ENCODE measurements around the gene CDHR2. TPM values are rescaled to one million over a fixed set of nuclear protein-coding genes. Genes with fewer than 3 reads are reported as not detected.
"Not testable (repeated sequence)": the region's sequence is repeated elsewhere in the genome, so short reads cannot be mapped to it uniquely, and the experiment has no call there.

Gene CDHR2
- total RNA-seq, 1 donor from 2014 or later, result under 0.01 TPM

DNA sequence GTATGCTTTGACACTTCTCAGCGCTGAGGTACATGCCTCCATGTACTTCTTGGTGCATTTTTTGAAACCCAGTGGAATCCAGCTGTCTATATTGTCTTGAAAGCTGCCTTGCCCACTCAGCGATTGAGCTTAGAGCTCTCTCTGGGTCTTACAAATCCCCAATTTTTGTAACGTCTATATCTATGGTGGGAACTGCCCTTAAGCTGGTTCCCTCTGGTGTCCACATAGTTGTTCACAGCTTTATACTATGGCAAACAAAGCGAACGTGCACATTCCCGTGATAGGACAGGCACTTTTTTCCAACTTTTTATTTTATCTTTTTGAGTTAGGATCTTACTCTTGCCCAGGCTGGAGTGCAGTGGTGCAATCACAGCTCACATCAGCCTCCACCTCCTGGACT is 20.9 kb downstream of the CDHR2 start:
- peak in 1 of 2 donors; percentile 24 for DNase-seq (ENCODE audit: low read depth in 2 of 2)

DNA sequence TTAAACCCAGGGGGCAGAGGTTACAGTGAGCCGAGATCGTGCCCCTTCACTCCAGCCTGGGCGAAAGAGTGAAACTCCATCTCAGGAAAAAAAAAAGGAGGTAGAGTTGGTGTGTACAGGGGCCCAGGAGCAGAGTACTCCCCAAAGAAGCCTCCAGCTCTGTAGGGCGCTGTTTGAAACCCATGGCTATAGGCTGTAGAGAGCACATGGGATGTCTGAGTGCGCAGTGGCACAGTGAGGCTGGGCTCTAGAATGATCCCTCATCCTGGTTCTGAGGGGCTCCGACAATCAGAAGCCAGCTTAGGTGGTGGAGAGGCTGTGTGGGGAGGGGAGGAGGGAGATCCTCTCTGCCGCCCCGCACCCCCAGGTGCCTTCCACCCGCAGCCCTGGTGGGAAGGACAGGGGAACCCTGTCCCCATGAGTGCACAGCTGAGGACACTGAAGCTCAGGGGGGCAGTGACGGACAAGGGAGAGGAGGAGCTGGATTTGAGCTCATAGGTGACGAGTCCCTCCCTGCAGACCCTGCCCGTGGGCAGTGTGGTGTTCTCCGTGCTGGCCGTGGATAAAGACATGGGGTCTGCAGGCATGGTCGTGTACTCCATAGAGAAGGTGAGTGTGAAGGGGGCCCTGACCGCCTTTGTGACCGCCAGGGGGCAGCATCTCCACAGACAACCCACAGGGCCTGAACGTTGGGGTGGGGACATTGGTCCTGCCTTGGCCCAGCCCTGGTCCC is 24.6 kb downstream of the CDHR2 start:
- DNase-seq (ENCODE audit: low read depth in 2 of 2), result peak in 1 of 2 donors; percentile 61

DNA sequence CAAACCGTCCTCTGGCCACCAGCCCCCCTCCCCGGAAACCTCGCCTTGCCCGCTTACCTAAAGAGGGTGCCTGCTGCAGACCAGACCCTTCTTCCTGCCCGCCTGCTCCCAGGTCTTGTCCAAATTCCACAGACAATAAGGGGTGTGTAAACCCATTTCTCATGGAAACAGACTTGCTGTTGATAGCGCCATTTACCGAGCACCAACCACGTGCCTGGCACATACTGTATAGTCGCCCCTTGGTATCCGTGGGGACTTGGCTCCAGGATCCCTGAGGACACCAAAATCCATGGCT is 25.1 kb downstream of the CDHR2 start:
- no peak for DNase-seq (ENCODE audit: low read depth in 2 of 2)

DNA sequence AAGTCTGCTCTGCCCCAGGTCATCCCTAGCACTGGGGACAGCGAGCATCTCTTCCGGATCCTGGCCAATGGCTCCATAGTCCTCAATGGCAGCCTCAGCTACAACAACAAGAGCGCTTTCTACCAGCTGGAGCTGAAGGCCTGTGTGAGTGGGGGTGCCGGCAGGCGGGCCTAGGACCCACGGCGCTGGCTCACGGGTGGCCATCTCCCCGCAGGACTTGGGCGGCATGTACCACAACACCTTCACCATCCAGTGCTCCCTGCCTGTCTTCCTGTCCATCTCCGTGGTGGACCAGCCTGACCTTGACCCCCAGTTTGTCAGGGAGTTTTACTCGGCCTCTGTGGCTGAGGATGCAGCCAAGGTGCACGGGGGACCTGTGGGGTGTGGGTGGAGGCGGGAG is 25.9 kb downstream of the CDHR2 start:
- no peak for DNase-seq (ENCODE audit: low read depth in 2 of 2)

DNA sequence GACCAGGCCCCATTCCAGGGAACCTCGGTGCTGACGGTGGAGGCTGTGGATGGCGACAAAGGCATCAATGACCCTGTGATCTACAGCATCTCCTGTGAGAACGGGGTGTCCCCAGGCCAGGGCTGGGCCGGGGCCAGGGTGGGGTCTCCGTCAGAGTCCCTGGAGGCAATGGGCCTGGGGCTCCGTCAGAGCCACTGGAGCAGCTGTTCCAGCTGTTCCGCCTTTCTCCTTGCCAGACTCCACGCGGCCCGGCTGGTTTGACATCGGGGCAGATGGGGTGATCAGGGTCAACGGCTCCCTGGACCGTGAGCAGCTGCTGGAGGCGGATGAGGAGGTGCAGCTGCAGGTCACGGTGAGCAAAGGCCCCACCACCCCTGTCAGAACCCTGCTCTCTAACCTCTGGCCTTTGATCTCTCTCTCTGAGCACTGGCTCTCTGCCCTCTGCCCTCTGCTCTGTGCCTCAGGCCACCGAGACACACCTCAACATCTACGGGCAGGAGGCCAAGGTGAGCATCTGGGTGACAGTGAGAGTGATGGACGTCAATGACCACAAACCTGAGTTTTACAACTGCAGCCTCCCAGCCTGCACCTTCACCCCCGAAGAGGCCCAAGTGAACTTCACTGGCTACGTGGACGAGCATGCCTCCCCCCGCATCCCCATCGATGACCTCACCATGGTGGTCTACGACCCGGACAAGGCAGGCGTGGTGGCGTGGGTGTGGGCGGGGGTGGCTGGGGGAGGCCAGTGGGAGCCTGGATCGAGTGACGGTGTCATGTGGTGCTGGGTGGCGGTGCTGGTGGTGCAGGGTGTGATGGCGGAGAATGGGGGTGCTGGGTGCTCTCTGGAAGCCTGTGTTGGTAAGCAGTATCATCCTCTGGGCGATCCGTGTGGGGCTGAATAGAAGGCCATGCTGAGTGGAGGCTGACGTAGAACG is 26.6 kb downstream of the CDHR2 start:
- no peak for DNase-seq (ENCODE audit: low read depth in 2 of 2)

DNA sequence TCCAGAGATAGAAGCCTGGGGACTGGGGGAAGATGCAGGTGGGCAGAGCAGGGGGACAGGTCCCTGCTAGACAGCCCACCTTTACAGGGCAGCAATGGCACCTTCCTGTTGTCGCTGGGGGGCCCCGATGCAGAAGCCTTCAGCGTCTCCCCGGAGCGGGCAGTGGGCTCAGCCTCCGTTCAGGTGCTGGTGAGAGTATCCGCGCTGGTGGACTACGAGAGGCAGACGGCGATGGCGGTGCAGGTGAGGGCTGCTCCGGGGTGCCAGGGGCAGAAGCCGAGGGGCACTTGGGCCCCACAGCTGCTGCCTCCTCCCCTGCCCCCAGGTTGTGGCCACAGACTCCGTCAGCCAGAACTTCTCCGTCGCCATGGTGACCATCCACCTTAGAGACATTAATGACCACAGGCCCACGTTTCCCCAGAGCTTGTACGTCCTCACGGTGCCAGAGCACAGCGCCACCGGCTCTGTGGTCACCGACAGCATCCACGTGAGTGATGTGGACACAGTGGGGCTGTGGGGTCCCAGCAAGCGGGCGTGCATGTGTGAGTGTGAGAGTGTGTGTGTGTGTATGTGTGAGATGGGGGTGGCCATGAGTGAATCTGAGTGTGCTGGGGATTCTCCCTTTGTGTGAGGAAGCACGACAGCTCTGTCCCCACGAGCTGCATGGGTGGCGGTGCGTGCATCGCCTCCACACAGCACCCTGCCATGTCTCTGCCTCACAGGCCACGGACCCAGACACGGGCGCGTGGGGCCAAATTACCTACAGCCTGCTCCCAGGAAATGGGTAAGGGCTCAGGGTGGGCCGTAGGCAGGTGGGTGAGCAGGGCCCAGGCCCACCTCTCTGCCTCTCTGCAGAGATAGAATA is 28.4 kb downstream of the CDHR2 start:
- no peak for DNase-seq (ENCODE audit: low read depth in 2 of 2)

DNA sequence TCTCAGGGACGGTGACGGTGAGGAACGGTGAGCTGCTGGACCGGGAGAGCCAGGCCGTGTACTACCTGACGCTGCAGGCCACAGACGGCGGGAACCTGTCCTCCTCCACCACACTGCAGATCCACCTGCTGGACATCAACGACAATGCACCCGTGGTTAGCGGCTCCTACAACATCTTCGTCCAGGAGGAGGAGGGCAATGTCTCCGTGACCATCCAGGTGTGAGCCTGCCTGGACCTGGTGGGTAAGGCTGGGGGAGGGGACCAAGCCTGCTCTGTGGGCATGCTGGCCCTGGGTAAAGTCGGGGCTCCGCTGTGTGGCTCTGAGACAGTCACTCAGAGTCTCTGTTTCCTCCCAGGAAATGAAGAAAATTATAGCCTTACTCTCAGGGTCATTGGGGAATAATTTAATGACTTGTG is 29.3 kb downstream of the CDHR2 start:
- DNase-seq (ENCODE audit: low read depth in 2 of 2), result peak; percentile 48 to 66

DNA sequence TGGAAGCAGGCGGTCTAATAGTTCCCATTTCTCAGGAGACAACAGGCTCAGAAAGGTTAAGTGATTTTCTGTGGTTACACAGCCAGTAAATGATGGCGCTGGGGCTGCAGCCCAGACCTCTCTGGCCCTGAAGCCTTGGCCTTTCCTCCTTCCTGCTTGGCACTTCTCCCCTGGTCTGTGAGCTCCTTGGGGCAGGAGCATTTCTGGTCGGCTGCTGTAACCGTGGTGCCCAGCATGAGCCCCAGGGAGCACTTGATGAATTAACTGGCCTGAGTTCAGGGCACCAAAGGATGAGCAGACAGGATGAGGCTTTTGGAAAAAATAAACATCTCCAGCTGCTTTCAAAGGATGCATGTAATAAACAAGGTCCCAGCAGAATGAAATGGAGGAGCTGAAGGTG is 30.2 kb downstream of the CDHR2 start:
- DNase-seq (ENCODE audit: low read depth in 2 of 2), result no peak

DNA sequence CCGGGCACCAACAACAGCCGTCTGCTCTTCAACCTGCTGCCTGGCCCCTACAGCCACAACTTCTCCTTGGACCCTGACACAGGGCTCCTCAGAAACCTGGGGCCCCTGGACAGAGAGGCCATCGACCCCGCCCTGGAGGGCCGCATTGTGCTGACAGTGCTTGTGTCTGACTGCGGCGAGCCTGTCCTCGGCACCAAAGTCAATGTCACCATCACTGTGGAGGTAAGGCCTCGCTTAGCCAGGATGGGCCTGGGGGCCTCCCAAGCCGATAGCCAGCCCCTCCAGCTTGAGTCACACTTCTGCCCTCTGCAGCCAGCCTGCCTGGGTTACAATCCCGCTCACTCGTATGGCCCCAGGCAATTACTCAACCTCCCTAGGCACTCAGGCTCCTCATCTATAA is 32.2 kb downstream of the CDHR2 start:
- no peak for DNase-seq (ENCODE audit: low read depth in 2 of 2)

DNA sequence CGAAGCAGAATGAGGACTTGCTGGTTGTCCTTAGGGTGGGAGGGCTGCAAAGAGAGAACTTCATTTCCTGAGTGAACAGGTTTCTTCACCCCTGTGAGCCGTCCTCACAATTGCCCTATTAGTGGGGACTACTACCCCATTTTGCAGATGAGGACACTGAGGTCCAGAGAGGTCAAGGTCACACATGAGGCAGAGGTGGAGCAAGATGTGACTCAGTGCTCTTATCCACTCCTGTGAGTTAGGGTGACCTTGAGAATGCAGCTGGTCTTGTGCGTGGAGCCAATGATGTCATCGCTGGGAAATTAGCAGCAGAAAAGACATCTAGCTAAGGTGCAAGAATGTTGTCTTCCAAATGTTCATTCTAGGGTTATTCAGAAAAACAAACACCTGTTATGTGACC is 33.9 kb downstream of the CDHR2 start:
- no peak for DNase-seq (ENCODE audit: low read depth in 2 of 2)

DNA sequence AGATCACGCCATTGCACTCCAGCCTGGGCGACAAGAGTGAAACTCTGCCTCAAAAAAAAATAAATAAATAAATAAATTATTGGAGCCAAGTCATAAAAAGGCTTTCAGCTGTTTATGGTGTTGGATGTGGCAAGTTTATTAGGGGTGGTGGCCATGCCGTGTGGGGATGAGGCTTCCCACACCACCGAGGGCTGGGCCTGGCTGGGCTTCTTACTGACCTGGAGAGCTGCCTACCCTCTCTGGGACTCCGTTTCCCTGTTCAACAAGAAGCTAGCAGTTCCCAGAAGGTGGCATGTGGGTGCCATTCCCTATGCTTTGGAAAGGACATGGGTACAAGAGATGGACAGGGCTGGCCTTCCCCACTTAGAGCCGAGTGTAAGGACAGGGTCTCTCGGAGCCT is 38.3 kb downstream of the CDHR2 start:
- no peak for DNase-seq (ENCODE audit: low read depth in 2 of 2)

DNA sequence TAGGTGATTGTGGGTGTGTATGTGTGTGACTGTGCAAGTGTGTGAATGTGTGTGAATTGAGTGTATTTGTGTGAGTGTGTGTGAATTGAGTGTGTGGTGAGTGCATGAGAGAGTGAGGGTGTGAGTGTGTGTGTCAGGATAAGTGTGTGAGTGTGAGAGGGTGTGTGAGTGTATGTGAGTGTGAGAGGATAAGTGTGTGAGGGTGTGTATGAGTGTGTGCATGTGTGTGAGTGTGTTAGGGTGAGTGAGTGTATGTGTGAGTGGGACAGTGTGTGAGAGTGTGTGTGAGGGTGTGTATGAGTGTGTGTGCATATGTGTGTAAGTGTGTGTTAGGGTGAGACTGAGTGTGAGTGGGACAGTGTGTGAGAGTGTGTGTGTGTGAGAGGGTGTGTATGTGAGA is 39.2 kb downstream of the CDHR2 start:
- no peak for DNase-seq (ENCODE audit: low read depth in 2 of 2)

DNA sequence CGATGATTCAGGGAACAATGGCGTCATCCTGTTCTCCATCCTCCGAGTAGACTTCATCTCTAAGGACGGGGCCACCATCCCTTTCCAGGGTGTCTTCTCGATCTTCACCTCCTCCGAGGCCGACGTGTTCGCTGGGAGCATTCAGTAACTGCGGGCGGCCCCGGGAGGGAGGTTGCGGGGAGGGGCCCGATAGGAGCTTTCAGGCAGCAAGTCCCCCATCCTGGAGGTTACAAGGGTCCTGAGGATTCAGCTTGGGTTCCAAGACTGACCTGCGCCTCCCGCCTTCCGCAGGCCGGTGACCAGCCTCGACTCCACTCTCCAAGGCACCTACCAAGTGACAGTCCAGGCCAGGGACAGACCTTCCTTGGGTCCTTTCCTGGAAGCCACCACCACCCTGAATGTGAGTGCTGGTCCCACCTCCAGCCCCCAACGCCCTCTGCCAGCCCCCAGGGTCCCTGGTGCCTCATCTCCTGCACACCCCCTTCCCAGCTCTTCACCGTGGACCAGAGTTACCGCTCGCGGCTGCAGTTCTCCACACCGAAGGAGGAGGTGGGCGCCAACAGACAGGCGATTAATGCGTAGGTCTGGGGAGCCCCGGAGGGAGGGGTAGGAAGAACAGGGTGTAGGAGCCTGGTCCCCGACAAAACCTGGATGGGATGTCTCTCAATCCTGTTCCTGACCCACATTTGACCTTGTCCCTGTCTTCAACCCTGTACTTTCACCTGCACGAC is 40.1 kb downstream of the CDHR2 start:
- DNase-seq (ENCODE audit: low read depth in 2 of 2), result no peak

DNA sequence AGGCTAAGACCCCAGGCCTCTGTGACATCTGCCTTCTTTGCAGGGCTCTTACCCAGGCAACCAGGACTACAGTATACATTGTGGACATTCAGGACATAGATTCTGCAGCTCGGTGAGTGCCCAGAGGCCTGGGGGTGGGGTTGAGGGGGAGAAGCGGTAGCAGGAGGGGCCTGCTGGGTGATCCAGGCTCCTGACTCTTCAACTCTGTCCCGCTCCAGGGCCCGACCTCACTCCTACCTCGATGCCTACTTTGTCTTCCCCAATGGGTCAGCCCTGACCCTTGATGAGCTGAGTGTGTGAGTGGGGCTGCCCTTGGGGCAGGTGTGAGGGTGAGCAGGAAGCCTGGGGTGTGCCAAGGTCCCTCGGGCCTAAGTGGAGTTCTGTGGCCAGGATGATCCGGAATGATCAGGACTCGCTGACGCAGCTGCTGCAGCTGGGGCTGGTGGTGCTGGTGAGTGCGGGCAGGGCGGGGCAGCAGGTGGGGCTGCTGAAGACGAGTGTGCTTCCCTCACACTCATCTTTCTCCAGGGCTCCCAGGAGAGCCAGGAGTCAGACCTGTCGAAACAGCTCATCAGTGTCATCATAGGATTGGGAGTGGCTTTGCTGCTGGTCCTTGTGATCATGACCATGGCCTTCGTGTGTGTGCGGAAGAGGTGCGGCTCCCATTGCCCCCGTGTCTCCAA is 41.0 kb downstream of the CDHR2 start:
- DNase-seq (ENCODE audit: low read depth in 2 of 2), result no peak

DNA sequence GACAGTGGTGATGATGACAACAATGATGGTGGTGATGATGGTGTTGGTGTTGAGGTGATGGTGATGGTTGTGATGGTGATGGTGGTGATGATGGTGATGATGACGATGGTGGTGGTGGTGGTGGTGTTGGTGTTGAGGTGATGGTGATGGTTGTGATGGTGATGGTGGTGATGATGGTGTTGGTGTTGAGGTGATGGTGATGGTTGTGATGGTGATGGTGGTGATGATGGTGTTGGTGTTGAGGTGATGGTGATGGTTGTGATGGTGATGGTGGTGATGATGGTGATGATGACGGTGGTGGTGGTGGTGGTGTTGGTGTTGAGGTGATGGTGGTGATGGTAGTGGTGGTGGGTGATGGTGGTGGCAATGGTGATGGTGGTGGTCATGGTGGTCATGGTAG is 42.5 kb downstream of the CDHR2 start:
- DNase-seq (ENCODE audit: low read depth in 2 of 2), result not testable (repeated sequence)

DNA sequence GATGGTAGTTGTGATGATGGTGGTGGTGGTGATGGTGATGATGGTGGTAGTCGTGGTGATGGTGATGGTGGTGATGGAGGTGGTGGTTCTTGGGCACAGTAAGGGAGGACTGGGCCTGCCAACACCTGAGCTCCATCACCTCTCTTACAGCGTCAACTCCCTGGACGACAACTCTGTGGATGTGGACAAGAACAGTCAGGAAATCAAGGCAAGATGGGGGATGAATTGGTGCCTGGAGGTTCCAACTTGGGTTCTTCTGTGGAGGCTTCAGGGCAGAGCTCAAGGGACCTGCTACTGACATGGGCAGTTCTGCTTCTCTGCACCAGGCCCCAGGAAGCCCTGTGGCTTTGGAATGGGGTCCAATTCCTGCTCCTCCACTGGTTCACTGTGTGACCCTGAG is 43.4 kb downstream of the CDHR2 start:
- no peak for DNase-seq (ENCODE audit: low read depth in 2 of 2)

DNA sequence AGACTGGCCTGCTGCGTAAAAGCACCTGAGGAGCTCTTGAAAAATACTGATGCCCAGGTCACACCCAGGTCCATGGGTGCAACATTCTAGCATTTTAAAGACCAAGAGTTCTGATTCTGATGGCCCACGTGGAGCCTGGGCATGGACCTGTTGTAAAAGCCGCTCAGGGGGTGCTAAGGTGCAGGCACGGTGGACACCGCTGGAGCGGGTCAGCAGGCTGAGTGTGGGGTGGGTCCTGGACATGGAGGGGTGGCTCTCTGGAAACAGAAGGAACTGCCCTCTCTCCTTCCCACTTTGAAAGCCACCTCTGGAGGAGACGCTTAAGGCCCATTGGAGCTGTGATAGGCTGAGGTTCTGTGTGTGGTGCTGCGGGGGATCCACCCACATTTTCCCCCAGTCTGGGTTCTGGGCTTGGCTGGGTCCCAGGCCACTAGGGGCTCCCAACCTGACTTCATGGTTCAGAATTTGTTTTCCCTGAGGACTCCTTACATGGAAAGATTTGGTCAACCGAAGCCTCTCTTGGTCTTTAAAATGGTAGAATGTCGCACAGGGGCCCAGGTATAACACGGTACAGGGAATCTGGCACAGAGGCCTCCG is 44.2 kb downstream of the CDHR2 start:
- no peak for DNase-seq (ENCODE audit: low read depth in 2 of 2)

DNA sequence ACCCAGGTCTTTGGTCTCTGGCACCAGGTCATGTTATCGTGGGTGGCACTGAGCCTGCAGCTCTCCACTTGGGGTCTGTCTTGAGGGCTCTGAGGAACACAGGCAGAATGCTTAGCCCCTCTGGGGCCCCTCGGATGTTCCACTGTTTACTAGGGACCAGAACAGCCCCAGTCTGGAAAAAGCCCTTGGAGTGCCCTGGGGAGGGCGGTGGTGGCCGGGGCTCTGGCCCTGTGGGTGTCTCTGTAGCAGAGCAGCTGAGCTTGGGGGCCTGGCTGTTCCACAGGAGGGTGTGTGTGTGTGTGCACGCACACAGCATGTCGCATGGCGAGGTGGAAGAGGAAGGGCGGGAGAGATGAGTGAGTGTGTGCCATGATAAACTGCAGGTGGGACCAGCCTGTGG is 45.4 kb downstream of the CDHR2 start:
- DNase-seq (ENCODE audit: low read depth in 2 of 2), result no peak

DNA sequence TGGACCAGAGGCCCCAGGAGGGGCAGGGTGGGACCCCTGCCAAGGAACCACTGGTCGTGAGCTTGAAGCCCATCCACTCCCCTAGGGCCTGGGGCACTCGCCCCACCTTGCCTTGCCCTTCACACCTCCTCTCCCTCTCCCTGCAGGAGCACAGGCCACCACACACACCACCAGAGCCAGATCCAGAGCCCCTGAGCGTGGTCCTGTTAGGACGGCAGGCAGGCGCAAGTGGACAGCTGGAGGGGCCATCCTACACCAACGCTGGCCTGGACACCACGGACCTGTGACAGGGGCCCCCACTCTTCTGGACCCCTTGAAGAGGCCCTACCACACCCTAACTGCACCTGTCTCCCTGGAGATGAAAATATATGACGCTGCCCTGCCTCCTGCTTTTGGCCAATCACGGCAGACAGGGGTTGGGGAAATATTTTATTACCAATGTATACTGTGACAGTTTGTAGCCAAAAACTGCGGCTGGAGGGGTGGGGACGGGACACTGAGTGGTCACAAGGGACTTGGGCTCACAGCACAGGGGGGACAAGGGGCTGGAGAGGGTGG is 46.3 kb downstream of the CDHR2 start:
- no peak for DNase-seq (ENCODE audit: low read depth in 2 of 2)

DNA sequence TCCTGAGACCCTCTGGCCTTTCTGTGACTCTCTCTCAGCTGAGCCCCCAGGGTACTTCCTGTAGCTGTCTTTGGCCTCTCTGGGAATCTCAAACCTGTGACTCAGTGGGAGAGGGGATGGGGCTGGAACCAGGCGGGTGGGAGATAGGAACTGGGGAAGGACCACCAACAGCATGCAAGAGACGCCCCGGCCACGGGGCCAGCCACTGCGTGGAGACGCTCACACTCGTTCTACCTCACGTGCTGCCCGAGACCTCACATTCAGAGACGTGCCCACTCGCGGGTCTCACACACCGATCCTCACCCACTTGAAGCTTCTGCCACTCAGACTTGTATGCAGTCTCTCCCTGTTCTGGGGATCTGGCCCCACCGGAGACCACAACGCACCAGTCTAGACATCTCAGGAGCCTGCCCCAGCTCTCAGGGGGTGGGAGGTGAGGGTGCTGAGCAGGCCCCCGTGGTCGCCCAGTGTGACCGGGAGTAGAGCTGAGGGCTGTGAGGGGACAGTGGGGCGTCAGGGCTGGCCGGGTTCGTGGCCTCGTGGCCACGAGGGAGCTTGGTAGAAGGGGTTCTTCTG is 47.0 kb downstream of the CDHR2 start:
- DNase-seq (ENCODE audit: low read depth in 2 of 2), result no peak

All from dermis microvascular lymphatic vessel endothelial cell (primary cell).